Peyer's patch (tissue), 4 donors: ENCODE results near the gene TNFAIP1. TPM values are rescaled to one million over a fixed set of nuclear protein-coding genes. Genes with fewer than 3 reads are reported as not detected.

ENCODE experiments used
- DNase-seq, 3 donors: peaks; one replicate each; pipeline ENCODE4 v3.0.0-alpha.2; 2017 to 2019
- H3K27ac ChIP-seq, 4 donors: fragments of 200-600 bp; sonication (generic); one replicate each; pipeline ENCODE4 v1.5.1; 2016 to 2019
- H3K27me3 ChIP-seq, 2 donors: fragments of 200-600 bp; sonication (generic); one replicate each; pipeline ENCODE4 v1.5.1; 2019
- H3K36me3 ChIP-seq, 3 donors: fragments of 200-600 bp; sonication (generic); one replicate each; pipeline ENCODE4 v1.5.1; 2016 to 2019
- H3K4me1 ChIP-seq, 4 donors: fragments of 200-600 bp; sonication (generic); one replicate each; pipeline ENCODE4 v1.5.1; 2016 to 2019
- H3K4me3 ChIP-seq, 4 donors: fragments of 200-600 bp; sonication (generic); 1 replicate in 3 of 4; 2 replicates in 1 of 4; pipeline ENCODE4 v1.5.1; 2016 to 2019; ENCODE audit warnings: mild to moderate bottlenecking in 1 of 4
- H3K9me3 ChIP-seq, 4 donors: fragments of 200-600 bp; sonication (generic); one replicate each; pipeline ENCODE4 v1.5.1; 2016 to 2019; ENCODE audit warnings: mild to moderate bottlenecking in 1 of 4
- POLR2A ChIP-seq, 2 donors: fragments of 450-650 bp; IDR thresholded peaks; one replicate each; pipeline ENCODE4 v1.5.1; 2017; ENCODE audit warnings: antibody characterized with exemption in 2 of 2, mild to moderate bottlenecking in 2 of 2, moderate library complexity in 2 of 2
- total RNA-seq, 4 donors: library from RNA; depleted of rRNA; stranded (reverse); fragments of >200 nt; gene quantifications; one replicate each; pipeline ENCODE4 v1.1.0, GENCODE V29; 2016
- TF ChIP-seq, protein P1 (sequence below), 6 experiments: fragments of 450-650 bp in 4 of 6; fragments of 200-600 bp in 2 of 6; sonication (generic) in 1 of 6; IDR thresholded peaks; one replicate each; pipeline ENCODE4 v1.5.1; 2017 to 2019; ENCODE audit warnings: antibody characterized with exemption in 6 of 6, mild to moderate bottlenecking in 3 of 6, moderate library complexity in 1 of 6

The TNFAIP1 gene
- total RNA-seq, 4 donors from 2014 or later, result 28.9 to 36.3 (median 31.1) TPM

DNA sequence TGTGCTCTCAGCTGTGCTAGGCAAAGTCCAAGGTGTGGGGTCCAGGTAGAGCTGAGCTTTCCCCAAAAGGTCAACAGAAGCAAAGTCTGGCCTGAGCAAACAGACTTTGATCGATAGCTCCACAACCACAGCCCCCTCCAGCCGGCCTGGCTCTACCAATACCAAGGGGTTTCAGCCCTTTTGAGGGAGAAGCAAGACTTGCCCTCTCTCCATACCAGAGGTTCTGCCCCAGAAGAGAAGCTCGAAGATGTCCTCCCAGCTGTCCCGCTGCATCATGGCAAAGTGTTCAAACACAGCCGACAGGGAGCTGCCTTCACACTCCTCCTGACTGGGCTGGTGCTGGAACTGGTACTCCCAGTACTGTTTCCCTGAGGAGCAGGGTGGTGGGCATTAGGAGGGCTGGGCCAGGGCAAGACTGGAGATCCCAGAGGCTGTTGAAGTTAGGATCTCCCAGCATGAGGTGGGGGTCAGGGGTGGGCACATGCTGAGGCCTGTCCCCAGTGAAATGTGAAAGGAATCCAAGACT lies 32.8 kb downstream of the TNFAIP1 start:
- TF ChIP-seq, protein P1, sequence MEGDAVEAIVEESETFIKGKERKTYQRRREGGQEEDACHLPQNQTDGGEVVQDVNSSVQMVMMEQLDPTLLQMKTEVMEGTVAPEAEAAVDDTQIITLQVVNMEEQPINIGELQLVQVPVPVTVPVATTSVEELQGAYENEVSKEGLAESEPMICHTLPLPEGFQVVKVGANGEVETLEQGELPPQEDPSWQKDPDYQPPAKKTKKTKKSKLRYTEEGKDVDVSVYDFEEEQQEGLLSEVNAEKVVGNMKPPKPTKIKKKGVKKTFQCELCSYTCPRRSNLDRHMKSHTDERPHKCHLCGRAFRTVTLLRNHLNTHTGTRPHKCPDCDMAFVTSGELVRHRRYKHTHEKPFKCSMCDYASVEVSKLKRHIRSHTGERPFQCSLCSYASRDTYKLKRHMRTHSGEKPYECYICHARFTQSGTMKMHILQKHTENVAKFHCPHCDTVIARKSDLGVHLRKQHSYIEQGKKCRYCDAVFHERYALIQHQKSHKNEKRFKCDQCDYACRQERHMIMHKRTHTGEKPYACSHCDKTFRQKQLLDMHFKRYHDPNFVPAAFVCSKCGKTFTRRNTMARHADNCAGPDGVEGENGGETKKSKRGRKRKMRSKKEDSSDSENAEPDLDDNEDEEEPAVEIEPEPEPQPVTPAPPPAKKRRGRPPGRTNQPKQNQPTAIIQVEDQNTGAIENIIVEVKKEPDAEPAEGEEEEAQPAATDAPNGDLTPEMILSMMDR (IDR thresholded peaks at IDR 0.05), result no peak
- TF ChIP-seq POLR2A (IDR thresholded peaks at IDR 0.05), result no peak
- peaks cover 0 to 33% (median 3%) of the 10 kb centered on the region in 4 donors for H3K4me1 ChIP-seq
- peak in 1 of 3 donors; percentile 35 for DNase-seq
- H3K27ac ChIP-seq, result no peak overlapping the region
- H3K27me3 ChIP-seq, result no peaks in the 10 kb centered on the region
- no peak overlapping the region for H3K4me3 ChIP-seq
- H3K9me3 ChIP-seq, result no peaks in the 10 kb centered on the region
- peaks cover 0 to 11% (median 0%) of the 10 kb centered on the region in 3 donors for H3K36me3 ChIP-seq

DNA sequence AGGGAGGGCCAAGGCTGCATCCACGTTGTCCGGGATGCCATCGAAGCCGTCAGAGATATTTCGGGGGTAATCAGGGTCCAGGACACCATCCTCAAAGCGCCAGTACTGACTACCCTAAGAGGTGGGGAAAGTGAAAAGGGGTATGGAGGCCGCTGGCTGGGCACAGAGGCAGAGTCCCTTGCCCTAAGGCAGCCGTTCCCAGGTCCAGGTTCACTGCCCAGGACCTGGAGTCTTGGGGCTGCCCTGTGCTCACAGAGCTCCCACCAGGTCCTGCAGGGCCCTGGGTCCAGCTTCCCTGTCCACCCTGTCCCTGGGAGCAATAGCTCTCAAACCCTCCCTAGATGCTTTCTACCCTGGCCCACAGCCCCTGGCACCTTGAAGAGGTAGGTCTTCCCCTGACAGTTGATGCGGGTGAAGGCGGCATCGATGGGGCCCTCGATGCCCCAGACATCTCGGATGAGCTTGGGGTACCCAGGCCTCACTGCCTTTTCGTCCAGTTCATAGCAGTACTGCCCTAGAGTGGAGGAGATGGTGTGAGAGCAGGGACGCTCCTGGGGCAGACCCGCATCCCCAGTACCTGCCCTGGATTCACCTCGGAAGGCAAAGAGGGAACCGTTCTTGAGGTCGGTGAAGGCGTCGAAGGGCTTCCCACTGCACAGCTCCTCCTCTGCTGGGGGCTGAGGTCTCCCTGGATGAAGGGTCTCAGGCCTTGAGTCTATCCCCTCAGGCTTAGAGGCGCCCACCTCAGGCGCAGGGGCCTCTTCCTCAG lies 33.5 kb downstream of the TNFAIP1 start:
- Histone ChIP-seq H3K9me3 (no peaks in the 10 kb centered on the region), H3K36me3 (peaks cover 0 to 5% (median 0%) of the 10 kb centered on the region in 3 donors), H3K27me3 (no peaks in the 10 kb centered on the region), H3K27ac (no peak overlapping the region), H3K4me3 (peak overlapping the region in 1 of 4 donors; percentile 26), H3K4me1 (peaks cover 0 to 33% (median 3%) of the 10 kb centered on the region in 4 donors)
- no peak for TF ChIP-seq POLR2A (IDR thresholded peaks at IDR 0.05)
- TF ChIP-seq, protein P1 (IDR thresholded peaks at IDR 0.05), result no peak
- DNase-seq, result peak in 1 of 3 donors; percentile 42

DNA sequence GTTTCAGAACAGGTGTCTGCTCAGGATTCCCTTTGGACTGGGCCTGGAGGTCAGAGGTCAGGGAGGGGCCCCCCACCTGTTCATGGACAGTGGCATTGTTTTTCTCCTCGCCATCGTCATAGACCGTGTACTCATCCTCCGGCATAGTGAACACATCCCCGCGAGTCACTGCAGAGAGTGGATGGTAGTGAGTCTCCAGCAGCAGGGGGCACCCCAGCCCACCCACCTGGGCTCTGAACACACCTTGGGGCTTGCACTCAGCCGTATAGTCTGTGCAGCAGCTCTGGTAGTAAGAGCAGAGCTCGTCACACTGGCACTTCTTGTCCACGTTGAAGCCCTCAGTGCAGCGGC lies 34.1 kb downstream of the TNFAIP1 start:
- TF ChIP-seq, protein P1 (IDR thresholded peaks at IDR 0.05), result no peak
- TF ChIP-seq POLR2A (IDR thresholded peaks at IDR 0.05), result no peak
- H3K27me3 ChIP-seq, result no peaks in the 10 kb centered on the region
- H3K27ac ChIP-seq, result no peak overlapping the region

DNA sequence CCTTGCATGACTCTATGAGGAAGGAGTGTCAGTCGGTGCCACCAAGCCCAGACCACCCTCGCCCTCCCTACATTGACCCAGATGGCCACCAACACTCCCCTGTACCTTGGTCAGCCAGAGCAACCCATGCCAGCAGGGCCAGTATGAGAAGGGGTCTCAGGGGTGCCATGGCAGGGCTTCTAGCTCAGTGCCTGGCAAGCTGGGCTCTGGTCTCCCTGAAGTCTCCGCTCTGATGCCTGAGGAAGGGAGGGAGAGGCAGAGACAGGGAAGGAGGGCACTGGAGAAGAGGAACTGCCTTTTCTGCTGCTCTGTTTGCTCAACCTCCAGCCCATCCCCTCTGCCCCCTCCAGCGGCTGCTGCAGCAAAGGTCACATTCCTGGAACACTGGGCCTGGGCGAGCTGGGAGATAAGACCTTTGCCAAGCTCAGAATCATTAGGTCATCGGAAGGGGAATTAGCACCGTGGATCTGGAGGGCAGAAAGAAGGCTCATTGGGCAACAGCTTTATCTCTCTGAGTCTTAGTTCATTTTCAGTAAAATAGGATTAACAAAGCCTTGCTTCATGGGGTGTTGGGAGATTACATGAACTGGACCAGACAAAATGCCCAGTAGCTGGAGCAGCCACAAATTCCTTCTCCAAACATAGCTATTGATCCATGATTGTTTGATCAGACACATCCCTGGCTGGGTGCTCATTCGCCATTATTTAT lies 34.6 kb downstream of the TNFAIP1 start, which contains the start of gene VTN:
TSS of gene VTN (minus strand) at position 273 of the 709 bp plus-strand sequence. CDS start at position 169, 104 bp downstream.
- DNase-seq, result no peak
- H3K27me3 ChIP-seq, result no peaks in the 10 kb centered on the region
- H3K9me3 ChIP-seq, result no peaks in the 10 kb centered on the region
- no peaks in the 10 kb centered on the region for H3K36me3 ChIP-seq
- H3K27ac ChIP-seq, result peak within 1 kb of the TSS; percentile 1 to 78 (median 68)
- H3K4me1 ChIP-seq, result peaks cover 0 to 33% (median 3%) of the 10 kb centered on the region in 4 donors
- TF ChIP-seq POLR2A (IDR thresholded peaks at IDR 0.05), result no peak
- peak within 1 kb of the TSS; percentile 50 to 64 (median 58) for H3K4me3 ChIP-seq

More for the DNA sequence above, 34.1 kb downstream of the TNFAIP1 start:
- Histone ChIP-seq H3K36me3 (no peaks in the 10 kb centered on the region), H3K4me3 (peak overlapping the region in 1 of 4 donors; percentile 26), H3K9me3 (no peaks in the 10 kb centered on the region), H3K4me1 (peaks cover 0 to 33% (median 3%) of the 10 kb centered on the region in 4 donors)
- peak in 1 of 3 donors; percentile 45 for DNase-seq

- peak overlapping the region in 1 of 4 donors; percentile 53 for H3K4me3 ChIP-seq
- no peaks in the 10 kb centered on the region for H3K9me3 ChIP-seq
- no peak for TF ChIP-seq POLR2A (IDR thresholded peaks at IDR 0.05)
- TF ChIP-seq, protein P1 (IDR thresholded peaks at IDR 0.05), result no peak
- H3K36me3 ChIP-seq, result no peaks in the 10 kb centered on the region
- DNase-seq, result no peak
- no peaks in the 10 kb centered on the region for H3K27me3 ChIP-seq
- H3K4me1 ChIP-seq, result peaks cover 0 to 33% (median 3%) of the 10 kb centered on the region in 4 donors
- peak overlapping the region; percentile 1 to 78 (median 68) for H3K27ac ChIP-seq
These were observed 35.2 kb downstream of the TNFAIP1 start for GRCh38 chr17:28370744-28371103.
